NCI-H2196 (cell line): Measurements from ENCODE around the gene MACROD2.

Experiments
- DNase-seq: peaks from one replicate; lab custom pipeline; 2025; ENCODE audit not compliant: unreplicated experiment; lab: John Stamatoyannopoulos, UW

Gene MACROD2

DNA sequence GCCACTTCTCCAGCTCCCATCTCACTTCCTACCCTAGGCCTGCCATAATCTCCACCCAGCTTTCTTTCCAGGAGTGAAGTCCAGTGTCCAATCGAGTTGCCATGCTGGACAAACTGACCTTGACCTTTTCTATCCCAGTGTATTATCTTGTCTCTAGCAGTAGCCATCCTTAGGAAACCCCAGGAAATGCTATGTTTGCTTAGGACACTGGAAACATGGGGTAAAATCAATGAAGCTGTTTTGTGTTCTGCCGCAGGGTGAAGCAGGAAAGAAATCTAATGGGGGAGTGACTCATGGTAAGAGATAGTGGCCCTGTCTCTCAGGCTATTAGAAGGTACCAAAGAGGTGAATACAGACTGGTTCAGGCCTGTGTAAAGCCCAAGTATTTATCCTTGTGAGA lies 1452.2 kb downstream of the MACROD2 start:
- DNase-seq, result no peak

DNA sequence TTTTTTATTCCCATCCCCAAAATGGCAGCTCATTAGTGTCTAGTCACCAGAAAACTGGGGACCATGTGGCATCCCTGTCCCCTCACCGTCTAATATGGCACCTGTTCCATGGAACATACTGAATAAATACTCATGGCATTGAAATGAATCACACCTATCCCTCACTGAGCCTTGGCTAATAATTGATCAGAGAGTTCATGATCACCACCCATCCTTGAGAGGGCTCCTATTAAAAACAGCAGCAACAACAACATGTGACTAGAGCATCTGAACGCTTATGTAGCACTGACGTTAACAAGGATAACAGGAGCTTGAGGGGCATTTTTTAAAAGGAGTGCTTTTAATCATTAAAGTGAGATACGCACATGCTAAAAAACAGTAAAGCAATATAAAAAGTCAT lies 1453.7 kb downstream of the MACROD2 start:
- DNase-seq, result no peak

DNA sequence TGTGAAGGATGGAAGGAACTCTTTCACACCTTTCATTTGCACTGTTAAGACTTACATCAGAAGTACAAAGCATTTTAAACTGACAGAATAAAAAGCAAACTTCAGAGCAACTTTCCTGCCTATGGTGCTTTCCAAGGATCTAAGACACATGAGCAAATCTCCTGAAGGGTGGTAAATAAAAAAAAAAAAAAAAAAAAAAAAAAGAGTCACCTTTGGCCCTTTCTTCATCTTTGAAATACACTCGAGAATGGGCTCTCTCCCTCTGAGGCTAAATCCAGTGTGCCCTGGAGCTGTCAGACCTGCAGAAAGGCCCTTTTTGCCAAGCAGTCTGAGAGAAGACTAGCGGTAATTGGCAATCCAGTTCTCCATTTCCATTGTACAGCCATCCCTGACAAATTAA lies 1455.9 kb downstream of the MACROD2 start:
- DNase-seq, result no peak

- no peak for DNase-seq
These were observed 1460.0 kb downstream of the MACROD2 start for GRCh38 chr20:15455279-15455678.

DNA sequence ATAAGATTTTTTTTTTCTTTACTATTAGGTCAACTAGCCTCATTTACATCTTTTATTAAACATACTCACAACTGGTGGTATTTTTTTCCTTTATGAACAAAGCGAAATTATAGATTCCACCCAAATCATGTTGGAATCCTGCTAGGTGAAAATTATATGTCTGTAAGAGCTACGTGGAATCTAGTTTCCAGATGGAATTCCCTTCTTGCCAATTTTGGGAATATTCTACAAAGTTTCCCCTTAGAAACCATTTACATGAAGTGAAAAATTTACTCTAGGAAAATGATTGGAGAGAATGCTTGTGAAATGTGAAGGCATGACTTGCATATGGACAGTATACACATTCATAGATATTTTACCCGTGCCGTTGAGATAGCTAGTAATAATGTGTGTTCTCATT lies 1466.6 kb downstream of the MACROD2 start:
- DNase-seq, result no peak

DNA sequence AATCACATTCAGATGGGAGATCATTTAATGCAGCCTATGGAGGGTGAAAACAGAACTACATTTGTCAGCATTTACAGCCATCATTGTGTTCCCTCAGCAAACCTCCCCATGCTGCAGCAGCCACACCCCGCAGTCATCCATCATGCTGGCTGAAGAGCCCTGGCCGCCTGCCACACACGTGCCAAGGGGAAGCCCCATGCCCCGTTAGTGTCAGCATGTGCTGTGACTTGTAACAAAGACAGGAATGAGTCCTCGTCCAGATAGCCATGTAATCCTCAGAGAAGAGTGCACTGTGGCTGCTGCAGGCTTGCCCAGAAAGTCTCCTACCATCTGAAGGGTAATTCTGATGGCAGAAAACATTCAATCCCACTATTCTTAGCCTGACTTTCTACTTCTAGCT lies 1480.2 kb downstream of the MACROD2 start:
- DNase-seq, result peak; percentile 31

DNA sequence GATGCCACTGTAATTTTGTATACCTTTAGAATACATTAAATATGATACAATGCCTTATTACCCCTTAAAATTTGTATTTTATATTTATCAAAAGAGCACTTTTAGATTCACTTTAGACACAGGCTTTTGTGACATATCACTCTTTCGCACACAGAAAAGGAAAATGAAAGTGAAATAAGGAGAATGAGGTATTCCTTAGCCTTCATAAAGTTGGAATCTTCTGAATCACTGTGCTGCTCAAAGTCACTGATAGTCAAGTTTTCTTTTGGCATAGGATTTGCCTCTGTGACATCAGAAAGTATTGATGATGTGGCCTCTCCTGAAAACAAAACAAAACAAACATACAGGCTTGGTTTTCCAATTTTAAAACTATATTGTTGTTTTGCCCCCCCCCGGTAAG lies 1480.9 kb downstream of the MACROD2 start:
- DNase-seq, result no peak

DNA sequence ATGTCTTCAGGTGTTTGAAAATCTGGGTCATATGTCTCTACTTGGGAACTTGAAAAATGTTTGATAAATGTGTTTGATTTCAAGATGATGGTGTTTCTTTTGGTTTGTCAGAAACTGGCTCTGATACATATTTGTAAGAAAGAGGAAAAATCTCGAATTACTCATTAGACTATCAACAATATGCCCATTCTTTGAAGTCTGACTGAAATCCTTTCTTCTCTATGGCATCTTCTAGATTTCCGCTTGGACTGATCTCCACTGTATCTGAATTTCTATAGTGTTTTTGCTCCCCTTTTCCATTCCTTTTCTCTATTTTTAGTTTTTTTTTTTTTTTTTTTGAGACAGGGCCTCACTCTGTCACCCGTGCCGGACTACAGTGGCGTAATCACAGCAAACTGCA lies 1481.5 kb downstream of the MACROD2 start:
- DNase-seq, result no peak

GRCh38 chr20:15482525-15482924 lies 1487.2 kb downstream of the MACROD2 start:
- no peak for DNase-seq

DNA sequence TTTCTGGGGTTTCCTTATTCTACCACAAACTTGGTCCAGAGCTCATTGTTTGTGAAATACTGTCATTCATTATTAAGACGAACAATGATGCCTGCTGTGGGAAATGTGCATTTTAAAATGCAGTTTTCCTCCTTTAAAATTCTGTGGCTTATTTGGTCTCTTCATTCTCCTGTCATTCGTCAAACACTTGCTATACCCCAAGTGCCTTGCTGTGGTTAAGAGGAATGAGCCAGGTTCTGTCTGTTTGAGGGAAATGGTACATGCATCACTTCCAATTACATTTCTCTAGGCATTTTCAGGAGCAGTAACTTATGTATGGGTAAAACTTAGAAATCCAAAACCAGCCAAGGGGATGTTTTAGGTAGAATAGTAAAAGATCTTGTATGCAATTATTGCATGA lies 1490.2 kb downstream of the MACROD2 start:
- DNase-seq, result no peak

DNA sequence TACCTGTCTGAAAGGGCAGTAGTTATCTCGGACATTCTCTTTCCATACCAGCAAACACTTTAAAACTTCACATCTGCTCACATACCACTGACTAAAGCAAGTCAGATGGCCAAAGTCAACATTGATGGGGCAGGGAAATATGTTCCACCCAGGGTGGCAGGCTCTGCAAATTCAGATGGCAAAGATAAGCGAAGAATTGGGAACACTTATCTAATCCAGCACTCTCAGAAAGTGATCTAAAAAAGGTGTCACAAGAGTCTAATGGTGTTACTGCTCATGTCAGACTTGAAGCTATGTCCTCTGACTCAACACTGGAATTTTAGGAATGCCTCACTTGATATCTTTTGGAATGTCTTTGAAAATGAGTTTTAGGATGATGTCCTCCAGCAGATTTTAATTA lies 1491.7 kb downstream of the MACROD2 start:
- no peak for DNase-seq

DNA sequence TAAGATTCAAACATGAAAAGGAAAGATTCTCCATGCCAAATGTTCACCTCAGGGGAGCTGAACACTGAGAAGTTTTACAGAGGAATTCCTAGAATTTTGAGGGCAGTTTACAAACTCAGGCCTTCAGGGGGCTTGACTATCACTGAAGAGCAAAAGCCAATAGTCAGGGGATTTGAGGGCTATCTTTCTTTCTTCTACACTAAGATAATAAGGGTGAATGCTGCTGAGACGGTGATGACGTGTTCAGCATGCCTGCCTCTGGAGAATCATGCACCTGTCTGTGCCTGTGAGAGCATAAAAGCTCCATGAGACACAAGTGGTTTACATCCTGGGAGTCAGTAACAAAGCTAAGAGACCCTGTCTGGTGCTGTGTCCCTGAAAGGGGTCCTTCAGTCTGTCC lies 1492.4 kb downstream of the MACROD2 start:
- DNase-seq, result no peak

DNA sequence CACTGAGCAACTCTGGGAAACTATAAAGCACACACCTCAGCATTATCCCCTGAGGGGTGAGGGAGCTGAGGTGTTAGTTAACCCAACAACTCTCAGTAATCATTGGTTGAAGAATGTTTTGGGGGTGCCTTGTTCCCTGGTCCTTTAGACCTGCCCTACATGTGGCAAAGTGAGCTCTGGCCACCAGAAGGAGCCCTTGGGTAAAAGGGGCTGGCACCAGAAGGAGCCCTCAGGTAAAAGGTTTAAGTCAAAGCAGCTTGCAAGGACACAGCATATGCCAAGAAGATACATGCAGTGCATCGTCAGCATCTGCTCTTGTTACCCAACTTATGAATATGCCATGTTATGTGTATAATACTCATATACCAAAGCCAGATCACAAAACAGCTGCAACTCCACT lies 1496.3 kb downstream of the MACROD2 start:
- DNase-seq, result no peak

DNA sequence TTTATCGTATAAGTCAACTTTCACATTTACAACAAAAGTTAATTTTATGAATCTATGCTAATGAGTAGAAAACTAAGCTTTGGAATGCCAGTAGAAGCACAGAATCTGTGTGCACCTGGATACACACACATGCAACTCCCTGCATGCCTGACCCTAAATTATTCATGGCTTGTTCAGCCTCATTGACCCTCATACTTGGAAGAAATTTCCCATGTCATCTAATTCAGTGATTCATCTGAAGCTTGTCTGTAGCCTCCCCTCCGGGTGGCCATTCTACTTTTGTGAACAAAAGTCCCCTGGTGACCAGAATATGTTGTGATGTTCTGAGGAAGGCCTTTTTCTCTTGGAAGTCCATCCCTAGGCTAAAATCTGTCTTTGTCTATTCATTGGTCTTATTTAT lies 1499.5 kb downstream of the MACROD2 start:
- DNase-seq, result no peak

DNA sequence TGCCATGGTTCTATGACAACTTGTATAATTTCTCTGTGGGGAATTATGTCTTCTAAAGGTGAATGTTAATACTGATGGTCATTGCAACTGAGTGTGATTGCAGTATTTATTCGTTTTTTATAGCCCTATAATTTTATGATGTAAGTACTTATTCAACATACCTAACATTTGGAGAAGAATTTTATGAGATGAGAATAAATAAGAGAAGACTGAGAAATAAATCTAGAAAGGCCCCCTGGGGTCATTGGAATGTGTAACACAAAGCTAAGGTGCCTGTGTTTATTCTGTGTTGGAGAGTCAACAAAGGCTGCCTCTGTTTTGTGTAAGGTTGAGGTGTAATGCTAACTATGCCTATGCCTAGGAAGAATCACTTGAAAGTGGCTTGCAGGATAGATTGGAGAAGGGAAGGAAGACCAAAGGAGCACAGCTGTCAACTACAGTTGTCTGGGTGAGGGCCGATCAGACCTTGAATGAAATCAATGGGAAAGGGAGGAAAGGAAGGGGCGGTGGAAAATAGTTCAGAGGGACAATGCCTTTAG lies 1501.3 kb downstream of the MACROD2 start:
- no peak for DNase-seq

DNA sequence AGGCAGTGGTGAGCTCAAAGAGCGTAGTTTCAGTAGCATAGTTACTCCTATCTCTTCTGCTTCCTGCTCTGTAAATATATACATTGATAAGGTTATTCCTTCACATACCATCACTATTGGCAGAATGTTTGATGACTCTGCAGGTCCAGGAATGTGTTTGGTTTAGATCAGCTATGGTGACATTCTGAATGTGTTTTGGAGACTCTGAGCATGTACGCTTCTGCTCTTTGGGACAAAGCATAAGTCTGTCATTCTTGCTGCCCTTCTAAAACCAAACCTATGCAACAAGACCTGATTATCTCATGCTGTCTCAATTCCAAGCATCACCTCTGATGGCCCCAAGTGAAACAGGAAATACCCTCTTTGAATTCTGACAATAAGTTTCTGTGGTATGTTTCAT lies 1503.6 kb downstream of the MACROD2 start:
- no peak for DNase-seq

DNA sequence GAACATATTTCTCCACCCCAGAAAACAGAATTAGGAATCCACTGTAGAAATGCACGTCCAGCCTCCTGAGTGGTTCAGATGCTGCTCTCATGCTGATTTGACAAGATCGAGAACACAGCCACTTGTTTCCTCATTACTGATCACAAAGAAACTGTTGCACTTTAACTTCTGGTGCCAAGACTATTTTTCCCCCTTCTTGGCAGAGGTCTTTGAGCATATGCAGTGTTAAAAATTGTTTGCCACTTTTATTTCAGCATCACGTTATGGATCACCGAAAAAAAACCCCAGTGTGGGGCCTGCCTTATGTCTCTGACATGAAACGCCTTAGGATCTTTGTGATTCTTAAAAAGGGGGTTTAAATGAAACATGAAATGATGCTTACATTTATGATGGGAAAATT lies 1511.0 kb downstream of the MACROD2 start:
- DNase-seq, result no peak

DNA sequence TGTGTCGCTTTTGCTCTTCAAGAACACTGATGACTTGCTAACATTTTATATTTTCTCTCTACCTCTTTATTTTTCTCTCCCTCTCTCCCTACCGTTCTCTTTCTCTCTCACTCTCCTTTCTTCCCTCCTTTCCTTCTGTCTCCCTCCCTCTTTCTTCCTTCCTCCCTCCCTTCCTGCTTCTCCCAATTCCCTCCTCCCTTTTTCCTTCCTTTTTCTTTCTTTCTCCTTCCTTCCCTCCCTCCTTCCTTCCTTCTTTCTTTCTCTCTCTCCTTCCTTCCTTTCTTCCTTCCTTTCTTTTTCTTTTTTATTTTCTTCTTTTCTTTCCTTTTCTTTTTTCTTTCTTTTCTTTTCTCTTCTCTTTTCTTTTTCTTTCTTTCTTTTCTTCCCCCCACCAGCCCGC lies 1511.8 kb downstream of the MACROD2 start:
- DNase-seq, result no peak

DNA sequence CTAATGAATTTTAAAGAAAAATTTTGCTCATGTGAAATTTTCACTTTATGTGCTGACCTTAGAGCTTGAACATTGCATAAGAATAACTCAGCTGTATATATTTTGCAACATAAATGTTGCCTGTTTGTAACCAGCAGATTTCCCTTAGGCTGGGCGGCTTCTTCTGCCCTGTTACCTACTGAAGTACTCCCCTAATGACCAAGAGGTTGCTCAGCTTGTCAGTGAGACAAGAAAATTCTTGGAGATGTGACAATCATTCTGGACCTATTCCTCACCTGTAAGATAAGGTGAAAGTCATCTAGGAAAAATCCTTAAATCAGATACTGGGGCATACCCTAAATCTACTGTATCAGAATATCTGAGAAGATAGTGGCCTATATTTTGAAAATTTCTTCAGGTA lies 1516.2 kb downstream of the MACROD2 start:
- DNase-seq, result no peak

DNA sequence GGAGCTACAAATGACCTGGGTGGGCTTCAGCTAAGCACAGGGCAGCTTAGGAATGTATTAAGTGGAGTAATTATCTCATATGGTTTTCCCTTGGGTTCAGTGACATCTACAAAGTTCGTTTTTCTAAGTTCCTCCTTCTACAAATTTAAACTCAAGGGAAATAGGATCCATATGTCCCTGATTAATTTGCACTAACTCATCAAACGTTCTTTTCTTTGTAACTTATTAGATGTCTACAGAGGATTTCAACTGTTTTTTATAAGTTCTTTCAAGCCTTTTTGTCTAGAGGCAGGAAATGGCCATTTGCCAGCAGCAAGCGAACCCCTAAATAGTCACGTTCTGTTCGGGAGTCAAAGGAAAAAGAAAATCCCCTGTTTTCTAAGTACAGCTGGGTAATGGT lies 1517.6 kb downstream of the MACROD2 start:
- no peak for DNase-seq

- DNase-seq, result no peak
These were observed 1520.4 kb downstream of the MACROD2 start for GRCh38 chr20:15515691-15516090.

DNA sequence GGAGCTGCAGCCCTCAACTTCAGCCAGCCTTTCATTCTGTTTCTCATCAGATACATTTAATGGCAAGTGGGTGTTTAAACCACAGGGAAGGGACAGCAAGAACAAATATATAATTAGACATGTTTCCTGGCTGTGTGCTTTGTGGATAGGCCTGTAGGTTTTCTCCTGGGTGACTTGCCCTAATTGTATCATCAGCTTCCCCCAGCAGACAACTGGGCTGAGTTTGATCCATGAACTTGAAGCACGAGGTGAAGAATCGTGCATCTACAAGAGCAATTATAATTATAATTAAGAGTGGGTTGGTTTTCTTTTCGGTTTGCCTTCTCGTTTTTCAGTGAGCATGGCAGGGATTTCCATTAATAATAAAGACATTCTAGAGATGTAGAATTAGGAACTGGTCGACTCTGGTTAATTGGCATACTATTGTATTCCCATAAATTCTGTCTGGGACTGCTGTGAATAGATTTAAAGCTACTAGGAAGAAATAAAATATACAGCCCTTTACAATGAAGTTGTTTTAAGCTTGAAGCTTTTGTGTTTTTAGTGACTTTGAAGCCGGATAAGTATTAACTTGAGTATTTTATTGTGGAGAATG lies 1525.7 kb downstream of the MACROD2 start:
- DNase-seq, result no peak

- DNase-seq, result no peak
These were observed 1528.1 kb downstream of the MACROD2 start for GRCh38 chr20:15523400-15523799.
